H1 (cell line): ENCODE results near the gene GIPC2. TPM values are rescaled to one million over a fixed set of nuclear protein-coding genes. Genes with fewer than 3 reads are reported as not detected.

ENCODE experiments used
- BRCA1 ChIP-seq: IDR thresholded peaks from 2 replicates; pipeline ENCODE4 v1.6.1; 2012; ENCODE audit warnings: low read depth, low read length, improper control_type of control experiment
- JUN ChIP-seq: IDR thresholded peaks from 2 replicates; pipeline ENCODE4 v1.6.1; 2011; ENCODE audit warnings: low read depth, mild to moderate bottlenecking, improper control_type of control experiment, low read length
- MAFK ChIP-seq: IDR thresholded peaks from 2 replicates; pipeline ENCODE4 v1.6.1; 2012; ENCODE audit warnings: low read depth, mild to moderate bottlenecking, improper control_type of control experiment, low read length
- POLR2A ChIP-seq, 2 experiments: IDR thresholded peaks; 1 replicate in 1 of 2; 2 replicates in 1 of 2; pipeline ENCODE4 v1.6.1; 2011; ENCODE audit warnings: low read depth in 2 of 2, low read length in 2 of 2, mild to moderate bottlenecking in 2 of 2; ENCODE audit errors: control extremely low read depth in 1 of 2
- SUZ12 ChIP-seq: fragments of 200-600 bp; sonication (generic); IDR thresholded peaks from 2 replicates; pipeline ENCODE4 v1.6.1; 2012; ENCODE audit warnings: mild to moderate bottlenecking, inconsistent platforms, low read length, moderate library complexity, mixed read lengths
- polyA plus RNA-seq, 7 experiments: library from polyadenylated mRNA; depleted of rRNA in 3 of 7; stranded (reverse) in 5 of 7; unstranded in 2 of 7; fragments of >200 nt in 5 of 7; fragments of 200-250 nt in 2 of 7; gene quantifications; 1 replicate in 5 of 7; 2 replicates in 1 of 7; 4 replicates in 1 of 7; pipeline versions ENCODE4 v1.2.1 to v1.2.3, GENCODE V29; 2011 to 2013; ENCODE audit warnings: missing spikeins in 2 of 7, mixed read lengths in 2 of 7
- total RNA-seq: library from RNA; stranded (reverse); fragmentation: NEBNext Ultra II Directional; extraction: Animal tissue kit (Norgen Biotek cat#: 25700); gene quantifications from 2 replicates; pipeline ENCODE4 v1.2.1, GENCODE V29; 2021
- TF ChIP-seq, protein P1 (sequence below): fragments of 300-600 bp; sonication (generic); IDR thresholded peaks from 2 replicates; pipeline ENCODE4 v1.7.1; 2012; ENCODE audit warnings: low read length, moderate library complexity, mild to moderate bottlenecking, inconsistent platforms; ENCODE audit not compliant: insufficient replicate concordance

GIPC2 gene
- total and polyA plus RNA-seq, 2 of the 8 experiments (the other 6 are each of a cell fraction or from before 2014, with no cell fraction given): 0.29 to 0.69 TPM

DNA sequence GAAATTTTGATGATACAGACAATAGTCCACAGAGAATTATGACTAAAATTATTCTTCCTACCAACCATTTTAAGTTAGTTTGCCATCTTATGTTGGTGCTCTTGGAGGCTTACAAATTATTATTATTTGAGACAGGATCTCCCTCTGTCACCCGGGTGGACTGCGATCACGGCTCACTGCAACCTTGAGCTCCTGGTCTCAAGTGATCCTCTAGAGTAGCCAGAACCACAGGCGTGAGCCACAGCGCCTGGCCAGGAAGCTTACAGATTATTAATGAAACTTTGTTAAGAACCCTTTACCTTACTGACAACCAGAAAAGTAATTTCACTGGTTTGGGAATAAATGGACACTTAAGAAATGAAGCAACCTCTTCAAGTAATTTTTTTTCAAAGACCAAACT, 49.0 kb upstream of the GIPC2 start (continued):
- TF ChIP-seq JUN: no peak
- TF ChIP-seq, protein P1, sequence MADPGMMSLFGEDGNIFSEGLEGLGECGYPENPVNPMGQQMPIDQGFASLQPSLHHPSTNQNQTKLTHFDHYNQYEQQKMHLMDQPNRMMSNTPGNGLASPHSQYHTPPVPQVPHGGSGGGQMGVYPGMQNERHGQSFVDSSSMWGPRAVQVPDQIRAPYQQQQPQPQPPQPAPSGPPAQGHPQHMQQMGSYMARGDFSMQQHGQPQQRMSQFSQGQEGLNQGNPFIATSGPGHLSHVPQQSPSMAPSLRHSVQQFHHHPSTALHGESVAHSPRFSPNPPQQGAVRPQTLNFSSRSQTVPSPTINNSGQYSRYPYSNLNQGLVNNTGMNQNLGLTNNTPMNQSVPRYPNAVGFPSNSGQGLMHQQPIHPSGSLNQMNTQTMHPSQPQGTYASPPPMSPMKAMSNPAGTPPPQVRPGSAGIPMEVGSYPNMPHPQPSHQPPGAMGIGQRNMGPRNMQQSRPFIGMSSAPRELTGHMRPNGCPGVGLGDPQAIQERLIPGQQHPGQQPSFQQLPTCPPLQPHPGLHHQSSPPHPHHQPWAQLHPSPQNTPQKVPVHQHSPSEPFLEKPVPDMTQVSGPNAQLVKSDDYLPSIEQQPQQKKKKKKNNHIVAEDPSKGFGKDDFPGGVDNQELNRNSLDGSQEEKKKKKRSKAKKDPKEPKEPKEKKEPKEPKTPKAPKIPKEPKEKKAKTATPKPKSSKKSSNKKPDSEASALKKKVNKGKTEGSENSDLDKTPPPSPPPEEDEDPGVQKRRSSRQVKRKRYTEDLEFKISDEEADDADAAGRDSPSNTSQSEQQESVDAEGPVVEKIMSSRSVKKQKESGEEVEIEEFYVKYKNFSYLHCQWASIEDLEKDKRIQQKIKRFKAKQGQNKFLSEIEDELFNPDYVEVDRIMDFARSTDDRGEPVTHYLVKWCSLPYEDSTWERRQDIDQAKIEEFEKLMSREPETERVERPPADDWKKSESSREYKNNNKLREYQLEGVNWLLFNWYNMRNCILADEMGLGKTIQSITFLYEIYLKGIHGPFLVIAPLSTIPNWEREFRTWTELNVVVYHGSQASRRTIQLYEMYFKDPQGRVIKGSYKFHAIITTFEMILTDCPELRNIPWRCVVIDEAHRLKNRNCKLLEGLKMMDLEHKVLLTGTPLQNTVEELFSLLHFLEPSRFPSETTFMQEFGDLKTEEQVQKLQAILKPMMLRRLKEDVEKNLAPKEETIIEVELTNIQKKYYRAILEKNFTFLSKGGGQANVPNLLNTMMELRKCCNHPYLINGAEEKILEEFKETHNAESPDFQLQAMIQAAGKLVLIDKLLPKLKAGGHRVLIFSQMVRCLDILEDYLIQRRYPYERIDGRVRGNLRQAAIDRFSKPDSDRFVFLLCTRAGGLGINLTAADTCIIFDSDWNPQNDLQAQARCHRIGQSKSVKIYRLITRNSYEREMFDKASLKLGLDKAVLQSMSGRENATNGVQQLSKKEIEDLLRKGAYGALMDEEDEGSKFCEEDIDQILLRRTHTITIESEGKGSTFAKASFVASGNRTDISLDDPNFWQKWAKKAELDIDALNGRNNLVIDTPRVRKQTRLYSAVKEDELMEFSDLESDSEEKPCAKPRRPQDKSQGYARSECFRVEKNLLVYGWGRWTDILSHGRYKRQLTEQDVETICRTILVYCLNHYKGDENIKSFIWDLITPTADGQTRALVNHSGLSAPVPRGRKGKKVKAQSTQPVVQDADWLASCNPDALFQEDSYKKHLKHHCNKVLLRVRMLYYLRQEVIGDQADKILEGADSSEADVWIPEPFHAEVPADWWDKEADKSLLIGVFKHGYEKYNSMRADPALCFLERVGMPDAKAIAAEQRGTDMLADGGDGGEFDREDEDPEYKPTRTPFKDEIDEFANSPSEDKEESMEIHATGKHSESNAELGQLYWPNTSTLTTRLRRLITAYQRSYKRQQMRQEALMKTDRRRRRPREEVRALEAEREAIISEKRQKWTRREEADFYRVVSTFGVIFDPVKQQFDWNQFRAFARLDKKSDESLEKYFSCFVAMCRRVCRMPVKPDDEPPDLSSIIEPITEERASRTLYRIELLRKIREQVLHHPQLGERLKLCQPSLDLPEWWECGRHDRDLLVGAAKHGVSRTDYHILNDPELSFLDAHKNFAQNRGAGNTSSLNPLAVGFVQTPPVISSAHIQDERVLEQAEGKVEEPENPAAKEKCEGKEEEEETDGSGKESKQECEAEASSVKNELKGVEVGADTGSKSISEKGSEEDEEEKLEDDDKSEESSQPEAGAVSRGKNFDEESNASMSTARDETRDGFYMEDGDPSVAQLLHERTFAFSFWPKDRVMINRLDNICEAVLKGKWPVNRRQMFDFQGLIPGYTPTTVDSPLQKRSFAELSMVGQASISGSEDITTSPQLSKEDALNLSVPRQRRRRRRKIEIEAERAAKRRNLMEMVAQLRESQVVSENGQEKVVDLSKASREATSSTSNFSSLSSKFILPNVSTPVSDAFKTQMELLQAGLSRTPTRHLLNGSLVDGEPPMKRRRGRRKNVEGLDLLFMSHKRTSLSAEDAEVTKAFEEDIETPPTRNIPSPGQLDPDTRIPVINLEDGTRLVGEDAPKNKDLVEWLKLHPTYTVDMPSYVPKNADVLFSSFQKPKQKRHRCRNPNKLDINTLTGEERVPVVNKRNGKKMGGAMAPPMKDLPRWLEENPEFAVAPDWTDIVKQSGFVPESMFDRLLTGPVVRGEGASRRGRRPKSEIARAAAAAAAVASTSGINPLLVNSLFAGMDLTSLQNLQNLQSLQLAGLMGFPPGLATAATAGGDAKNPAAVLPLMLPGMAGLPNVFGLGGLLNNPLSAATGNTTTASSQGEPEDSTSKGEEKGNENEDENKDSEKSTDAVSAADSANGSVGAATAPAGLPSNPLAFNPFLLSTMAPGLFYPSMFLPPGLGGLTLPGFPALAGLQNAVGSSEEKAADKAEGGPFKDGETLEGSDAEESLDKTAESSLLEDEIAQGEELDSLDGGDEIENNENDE: no peak
- no peak for TF ChIP-seq MAFK
- no peak for TF ChIP-seq POLR2A (IDR thresholded peaks at IDR 0.05; ENCODE audit: control extremely low read depth in 1 of 2, low read depth in 2 of 2, low read length in 2 of 2)
- TF ChIP-seq SUZ12: no peak
- no peak for TF ChIP-seq BRCA1
